Measurements from ENCODE around the gene GABBR1. TPM values are rescaled to one million over a fixed set of nuclear protein-coding genes. Genes with fewer than 3 reads are reported as not detected.

The GABBR1 gene
- total RNA-seq, 2 donors from 2014 or later: 19.4 to 30.7 TPM

DNA sequence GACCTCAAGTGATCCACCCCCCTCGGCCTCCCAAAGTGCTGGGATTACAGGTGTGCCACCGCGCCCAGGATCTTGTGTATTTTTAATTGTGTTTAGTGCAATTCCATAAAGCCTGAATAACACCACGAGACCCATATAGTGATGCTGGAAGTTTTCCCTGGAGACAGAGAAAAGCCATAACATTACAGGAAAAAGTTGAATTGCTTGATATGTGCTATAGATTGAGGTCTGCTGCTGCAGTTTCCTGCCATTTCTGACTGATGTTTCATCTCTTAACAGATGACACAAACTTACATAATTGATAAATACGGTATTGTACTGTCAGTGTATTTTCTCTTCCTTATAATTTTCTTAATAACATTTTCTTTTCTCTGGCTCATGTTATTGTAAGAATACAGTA lies 66.1 kb downstream of the GABBR1 start:
- Histone ChIP-seq H3K27ac (no peak overlapping the region), H3K27me3 (replicated peaks; ENCODE audit: insufficient read depth) (no peaks in the 10 kb centered on the region), H3K36me3 (no peaks in the 10 kb centered on the region), H3K9me3 (no peaks in the 10 kb centered on the region), H3K4me1 (replicated peaks) (no peaks in the 10 kb centered on the region), H3K4me3 (no peak overlapping the region)
- intact Hi-C loops (cut with DNase I): no loop called here
- TF ChIP-seq POLR2A (IDR thresholded peaks at IDR 0.05) (no peak), POLR2AphosphoS5 (IDR thresholded peaks at IDR 0.05) (no peak)
- TF ChIP-seq, protein P1, sequence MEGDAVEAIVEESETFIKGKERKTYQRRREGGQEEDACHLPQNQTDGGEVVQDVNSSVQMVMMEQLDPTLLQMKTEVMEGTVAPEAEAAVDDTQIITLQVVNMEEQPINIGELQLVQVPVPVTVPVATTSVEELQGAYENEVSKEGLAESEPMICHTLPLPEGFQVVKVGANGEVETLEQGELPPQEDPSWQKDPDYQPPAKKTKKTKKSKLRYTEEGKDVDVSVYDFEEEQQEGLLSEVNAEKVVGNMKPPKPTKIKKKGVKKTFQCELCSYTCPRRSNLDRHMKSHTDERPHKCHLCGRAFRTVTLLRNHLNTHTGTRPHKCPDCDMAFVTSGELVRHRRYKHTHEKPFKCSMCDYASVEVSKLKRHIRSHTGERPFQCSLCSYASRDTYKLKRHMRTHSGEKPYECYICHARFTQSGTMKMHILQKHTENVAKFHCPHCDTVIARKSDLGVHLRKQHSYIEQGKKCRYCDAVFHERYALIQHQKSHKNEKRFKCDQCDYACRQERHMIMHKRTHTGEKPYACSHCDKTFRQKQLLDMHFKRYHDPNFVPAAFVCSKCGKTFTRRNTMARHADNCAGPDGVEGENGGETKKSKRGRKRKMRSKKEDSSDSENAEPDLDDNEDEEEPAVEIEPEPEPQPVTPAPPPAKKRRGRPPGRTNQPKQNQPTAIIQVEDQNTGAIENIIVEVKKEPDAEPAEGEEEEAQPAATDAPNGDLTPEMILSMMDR (IDR thresholded peaks at IDR 0.05): no peak
- 76% methylated on average over 5 of the region's 5 CpGs for WGBS
- DNase-seq (ENCODE audit: low spot score): no peak

DNA sequence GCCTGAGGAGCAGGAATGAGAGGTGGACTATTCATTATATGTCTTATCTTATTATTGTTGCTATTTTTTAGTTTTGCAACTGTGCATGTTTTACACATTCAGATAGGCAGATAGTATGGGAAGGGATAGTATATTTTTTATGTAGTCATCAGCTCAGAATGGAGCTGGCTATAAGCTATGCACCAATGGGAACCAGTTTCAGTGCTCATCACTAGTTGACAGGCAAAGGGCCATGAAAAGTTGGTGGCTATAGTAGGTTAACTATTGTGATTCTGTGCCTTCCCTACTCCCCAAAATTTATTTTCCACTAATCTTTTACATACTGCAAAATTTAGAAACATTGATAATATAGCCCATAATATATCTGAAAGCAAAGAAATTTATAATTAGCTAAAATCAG lies 68.1 kb downstream of the GABBR1 start:
- no peak for DNase-seq (ENCODE audit: low spot score)
- intact Hi-C loops (cut with DNase I): no loop called here

DNA sequence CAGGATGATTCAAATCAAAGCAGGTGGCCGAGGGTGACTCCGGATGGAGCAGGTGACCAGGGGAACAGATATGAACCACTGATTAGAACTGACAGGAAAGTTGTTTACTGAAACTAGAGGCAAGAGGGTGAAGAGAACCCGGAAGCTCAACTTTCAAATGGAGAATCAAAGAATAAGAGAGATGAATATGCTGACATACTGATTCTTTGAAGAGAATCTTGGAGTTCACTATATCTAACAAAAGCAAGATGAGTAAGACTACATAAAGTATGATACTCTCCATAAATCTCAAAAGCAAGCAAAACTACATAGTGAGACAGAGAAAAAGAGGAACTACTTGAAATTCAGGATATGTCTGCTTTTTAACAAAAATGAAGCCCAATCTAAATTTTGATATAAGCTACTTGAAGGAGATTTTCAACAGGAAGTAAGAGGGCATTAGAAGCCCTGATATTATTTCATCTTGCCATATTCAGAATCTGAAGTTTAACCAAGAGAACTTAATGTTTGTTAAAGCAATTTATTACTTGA lies 69.5 kb downstream of the GABBR1 start:
- no peak for DNase-seq (ENCODE audit: low spot score)
- no peak for TF ChIP-seq POLR2AphosphoS5 (IDR thresholded peaks at IDR 0.05)
- no peak for TF ChIP-seq POLR2A (IDR thresholded peaks at IDR 0.05)
- TF ChIP-seq, protein P1 (IDR thresholded peaks at IDR 0.05): no peak
- Histone ChIP-seq H3K36me3 (no peaks in the 10 kb centered on the region), H3K9me3 (no peaks in the 10 kb centered on the region), H3K27me3 (replicated peaks; ENCODE audit: insufficient read depth) (no peaks in the 10 kb centered on the region), H3K4me1 (replicated peaks) (no peaks in the 10 kb centered on the region), H3K4me3 (no peak overlapping the region), H3K27ac (no peak overlapping the region)
- intact Hi-C loops (cut with DNase I): no loop called here
- 55% methylated on average over 3 of the region's 3 CpGs for WGBS

More for the DNA sequence above, 68.1 kb downstream of the GABBR1 start:
- H3K4me3 ChIP-seq: no peak overlapping the region
- H3K4me1 ChIP-seq (replicated peaks): no peaks in the 10 kb centered on the region
- H3K36me3 ChIP-seq: no peaks in the 10 kb centered on the region
- H3K27me3 ChIP-seq (replicated peaks; ENCODE audit: insufficient read depth): no peaks in the 10 kb centered on the region
- TF ChIP-seq POLR2AphosphoS5 (IDR thresholded peaks at IDR 0.05) (no peak), POLR2A (IDR thresholded peaks at IDR 0.05) (no peak)
- TF ChIP-seq, protein P1 (IDR thresholded peaks at IDR 0.05): no peak
- H3K27ac ChIP-seq: no peak overlapping the region
- H3K9me3 ChIP-seq: no peaks in the 10 kb centered on the region

DNA sequence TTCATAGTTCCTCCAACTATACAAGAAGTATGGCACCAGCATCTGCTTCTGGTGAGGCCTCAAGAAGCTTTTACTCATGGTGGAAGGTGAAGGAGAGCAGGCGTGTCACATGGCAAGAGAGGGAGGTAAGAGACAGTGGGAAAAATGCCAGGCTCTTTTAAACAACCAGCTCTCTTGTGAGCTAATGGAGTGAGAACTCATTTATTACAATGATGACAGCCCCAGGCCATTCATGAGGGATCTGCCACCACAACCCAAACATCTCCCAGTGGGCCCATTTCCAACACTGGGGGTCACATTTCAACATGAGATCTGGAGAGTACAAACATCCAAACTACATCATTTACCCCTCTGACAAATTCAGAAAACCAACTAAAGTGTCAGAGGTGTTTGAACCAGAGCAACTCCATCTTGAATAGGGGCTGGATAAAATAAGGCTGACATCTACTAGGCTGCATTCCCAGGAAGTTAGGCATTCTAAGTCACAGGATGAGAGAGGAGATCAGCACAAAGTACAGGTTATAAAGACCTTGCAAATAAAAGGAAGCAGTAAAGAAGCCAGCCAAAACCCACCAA lies 71.3 kb downstream of the GABBR1 start:
- no peak overlapping the region for H3K4me3 ChIP-seq
- H3K9me3 ChIP-seq: no peaks in the 10 kb centered on the region
- 67% methylated on average over 1 of the region's 1 CpG for WGBS
- TF ChIP-seq POLR2A (IDR thresholded peaks at IDR 0.05) (no peak), POLR2AphosphoS5 (IDR thresholded peaks at IDR 0.05) (no peak)
- TF ChIP-seq, protein P1 (IDR thresholded peaks at IDR 0.05): no peak
- H3K4me1 ChIP-seq (replicated peaks): no peaks in the 10 kb centered on the region
- intact Hi-C loops (cut with DNase I): no loop called here
- H3K27me3 ChIP-seq (replicated peaks; ENCODE audit: insufficient read depth): peaks cover 2% of the 10 kb centered on the region
- H3K27ac ChIP-seq: no peak overlapping the region
- H3K36me3 ChIP-seq: no peaks in the 10 kb centered on the region
- DNase-seq (ENCODE audit: low spot score): no peak

- Histone ChIP-seq H3K36me3 (no peaks in the 10 kb centered on the region), H3K27ac (no peak overlapping the region), H3K27me3 (replicated peaks; ENCODE audit: insufficient read depth) (peaks cover 2% of the 10 kb centered on the region), H3K4me1 (replicated peaks) (no peaks in the 10 kb centered on the region), H3K4me3 (no peak overlapping the region), H3K9me3 (no peaks in the 10 kb centered on the region)
- DNase-seq (ENCODE audit: low spot score): no peak
- TF ChIP-seq POLR2AphosphoS5 (IDR thresholded peaks at IDR 0.05): no peak
- TF ChIP-seq, protein P1 (IDR thresholded peaks at IDR 0.05): no peak
- TF ChIP-seq POLR2A (IDR thresholded peaks at IDR 0.05): no peak
- intact Hi-C loops (cut with DNase I): no loop called here
Observed at GRCh38 chr6:29561091-29561490, 71.9 kb downstream of the GABBR1 start.
